ENCODE results near the gene TMEM92.

TMEM92 gene

DNA sequence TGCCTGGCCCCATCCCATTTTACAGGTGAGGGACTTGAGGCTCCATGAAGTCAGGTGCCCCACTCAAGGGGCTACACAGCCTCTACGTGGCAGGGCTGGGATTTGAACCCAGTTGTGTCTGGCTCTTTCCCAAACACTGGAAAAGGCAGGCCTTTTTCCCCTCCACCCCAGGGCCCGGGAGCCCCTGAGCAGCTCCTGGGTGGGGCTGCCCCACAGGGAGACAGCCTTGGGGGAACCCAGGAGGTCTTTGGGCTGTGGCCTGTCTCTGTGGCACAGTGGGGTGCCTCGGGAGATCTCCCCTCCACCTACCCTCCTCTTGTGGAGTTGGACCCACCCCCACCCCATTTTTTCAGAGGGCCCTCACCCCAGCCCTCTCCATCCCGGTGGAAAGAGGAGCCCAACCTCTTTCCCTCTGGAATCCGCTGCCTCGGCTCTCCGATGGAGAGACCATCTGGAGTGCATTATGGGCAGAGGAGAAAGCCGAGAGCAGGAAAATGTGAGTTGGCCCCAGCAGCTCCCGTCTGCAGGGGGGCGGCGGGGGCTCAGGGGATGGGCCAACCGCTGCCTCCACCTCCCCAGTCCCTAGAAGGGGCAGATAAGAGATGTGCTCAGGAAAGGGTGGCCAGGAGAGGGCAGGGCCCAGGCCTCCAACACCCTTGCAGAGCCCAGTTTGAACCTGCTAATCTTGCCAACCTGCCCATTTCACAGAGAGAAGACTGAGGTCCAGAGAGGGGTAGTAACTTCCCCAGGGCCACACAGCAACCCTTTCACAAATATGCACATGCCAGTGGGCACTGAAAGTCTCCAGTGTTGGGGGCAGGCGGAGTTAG is 15.4 kb upstream of the TMEM92 start:
- peak; percentile 69 for DNase-seq (ENCODE audit: extremely low read depth, low read depth)
- TF ChIP-seq, protein P1, sequence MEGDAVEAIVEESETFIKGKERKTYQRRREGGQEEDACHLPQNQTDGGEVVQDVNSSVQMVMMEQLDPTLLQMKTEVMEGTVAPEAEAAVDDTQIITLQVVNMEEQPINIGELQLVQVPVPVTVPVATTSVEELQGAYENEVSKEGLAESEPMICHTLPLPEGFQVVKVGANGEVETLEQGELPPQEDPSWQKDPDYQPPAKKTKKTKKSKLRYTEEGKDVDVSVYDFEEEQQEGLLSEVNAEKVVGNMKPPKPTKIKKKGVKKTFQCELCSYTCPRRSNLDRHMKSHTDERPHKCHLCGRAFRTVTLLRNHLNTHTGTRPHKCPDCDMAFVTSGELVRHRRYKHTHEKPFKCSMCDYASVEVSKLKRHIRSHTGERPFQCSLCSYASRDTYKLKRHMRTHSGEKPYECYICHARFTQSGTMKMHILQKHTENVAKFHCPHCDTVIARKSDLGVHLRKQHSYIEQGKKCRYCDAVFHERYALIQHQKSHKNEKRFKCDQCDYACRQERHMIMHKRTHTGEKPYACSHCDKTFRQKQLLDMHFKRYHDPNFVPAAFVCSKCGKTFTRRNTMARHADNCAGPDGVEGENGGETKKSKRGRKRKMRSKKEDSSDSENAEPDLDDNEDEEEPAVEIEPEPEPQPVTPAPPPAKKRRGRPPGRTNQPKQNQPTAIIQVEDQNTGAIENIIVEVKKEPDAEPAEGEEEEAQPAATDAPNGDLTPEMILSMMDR (IDR thresholded peaks at IDR 0.05; ENCODE audit: low read depth, low read length) = no peak

DNA sequence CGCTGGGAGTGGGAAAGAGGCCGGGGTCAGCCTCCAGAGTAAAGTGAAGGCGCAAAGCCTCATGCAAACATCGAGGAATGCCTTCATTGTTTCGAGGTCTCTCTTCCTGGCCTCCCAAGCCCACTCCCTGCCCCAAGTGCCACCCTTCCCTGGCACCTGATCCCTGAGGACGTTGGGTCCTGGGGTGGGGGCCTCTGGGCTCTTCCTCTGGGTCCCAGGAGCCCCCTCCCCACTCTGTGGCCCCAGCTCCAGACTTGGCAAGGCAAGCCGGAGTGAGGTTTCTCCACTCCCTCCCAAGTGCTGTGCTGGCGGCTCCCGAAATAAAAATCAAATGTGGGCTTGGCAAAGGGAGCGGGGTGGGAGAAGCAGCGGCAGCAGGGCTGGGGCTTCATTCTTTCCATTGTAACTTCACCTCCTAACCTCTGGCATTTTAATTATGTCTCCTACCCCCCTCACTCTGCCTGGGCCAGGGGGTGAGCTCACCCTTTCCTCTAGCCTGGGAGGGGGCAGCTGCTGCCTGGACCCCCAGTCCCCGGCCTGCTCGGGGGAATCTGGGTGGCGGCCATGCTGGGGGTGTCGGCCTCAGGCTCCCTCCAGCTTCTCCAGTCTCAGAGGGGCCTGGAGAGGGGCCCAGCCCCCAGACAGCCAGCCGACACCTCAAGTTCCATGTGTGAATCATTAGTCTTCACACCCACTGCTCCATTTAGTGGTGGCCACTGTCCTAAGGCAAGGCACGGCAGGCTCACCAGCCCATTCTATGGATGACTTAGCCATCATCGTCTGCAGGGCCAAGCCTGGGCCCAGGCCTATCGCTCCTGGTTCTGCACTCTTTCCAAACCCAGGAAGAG is 14.6 kb upstream of the TMEM92 start:
- DNase-seq (ENCODE audit: extremely low read depth, low read depth) = no peak
- TF ChIP-seq, protein P1 (IDR thresholded peaks at IDR 0.05; ENCODE audit: low read depth, low read length) = no peak

DNA sequence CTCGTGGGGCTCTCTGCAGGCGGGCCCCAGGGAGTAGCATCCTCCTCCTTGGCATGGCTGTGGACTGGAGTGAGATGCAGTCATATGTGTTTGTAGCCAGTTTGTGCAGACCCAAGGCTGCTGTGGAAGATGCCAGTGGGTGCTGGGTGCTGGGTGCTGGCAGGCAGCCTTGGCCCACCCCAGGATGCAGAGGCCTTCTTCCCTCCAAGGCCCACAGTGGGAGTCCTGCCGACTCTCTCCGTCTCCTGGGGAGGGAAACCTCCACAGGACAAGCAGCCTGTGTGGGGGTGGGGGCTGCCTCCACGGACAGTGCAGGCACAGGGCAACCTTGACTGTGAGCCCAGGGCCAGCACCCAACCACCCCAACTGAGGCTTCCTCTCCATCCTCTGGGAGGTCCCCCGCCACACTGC is 13.8 kb upstream of the TMEM92 start:
- TF ChIP-seq, protein P1 (IDR thresholded peaks at IDR 0.05; ENCODE audit: low read depth, low read length) = no peak
- no peak for DNase-seq (ENCODE audit: extremely low read depth, low read depth)

DNA sequence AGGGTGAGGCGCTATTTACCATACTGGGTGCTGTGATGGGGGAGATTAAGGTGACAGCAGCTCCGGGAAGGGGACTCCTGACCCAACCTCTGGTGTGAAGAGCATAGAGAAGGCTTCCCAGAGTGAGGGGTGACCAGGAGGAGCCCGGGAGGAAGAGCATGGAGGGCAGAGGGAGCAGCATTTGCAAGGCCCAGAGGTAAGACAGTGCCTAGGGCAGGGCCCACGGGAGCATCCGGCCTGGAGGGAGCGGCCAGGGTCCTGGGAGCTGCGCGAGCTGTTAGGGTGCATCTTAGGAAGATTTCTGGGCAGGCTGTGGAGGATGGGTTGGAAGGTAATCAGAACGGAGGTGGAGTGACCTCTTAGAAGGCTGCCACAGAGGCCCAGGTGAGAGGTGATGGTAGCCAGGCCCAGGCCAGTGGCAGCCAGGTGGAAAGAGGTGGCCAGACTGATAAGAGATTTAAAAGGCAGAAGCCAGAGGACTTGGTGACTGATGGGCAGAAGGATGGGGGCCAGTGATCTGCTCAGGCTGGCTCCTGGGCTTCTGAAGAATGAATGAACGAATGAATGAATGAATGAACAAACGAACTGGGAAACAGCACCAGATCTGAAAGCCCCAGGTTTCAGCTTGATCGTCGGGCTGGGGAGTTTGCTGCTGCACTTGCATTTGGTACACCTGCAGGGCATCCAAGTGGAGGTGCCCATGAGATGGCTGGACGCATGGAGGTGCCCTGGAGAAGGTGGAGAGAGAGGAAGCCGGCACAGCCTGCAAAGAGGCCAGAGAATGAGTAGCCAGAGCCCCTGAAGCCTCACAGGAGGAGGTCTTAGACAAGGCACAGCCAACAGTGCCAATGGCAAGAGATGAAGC is 13.0 kb upstream of the TMEM92 start:
- TF ChIP-seq, protein P1 (IDR thresholded peaks at IDR 0.05; ENCODE audit: low read depth, low read length) = no peak
- DNase-seq (ENCODE audit: extremely low read depth, low read depth) = no peak

DNA sequence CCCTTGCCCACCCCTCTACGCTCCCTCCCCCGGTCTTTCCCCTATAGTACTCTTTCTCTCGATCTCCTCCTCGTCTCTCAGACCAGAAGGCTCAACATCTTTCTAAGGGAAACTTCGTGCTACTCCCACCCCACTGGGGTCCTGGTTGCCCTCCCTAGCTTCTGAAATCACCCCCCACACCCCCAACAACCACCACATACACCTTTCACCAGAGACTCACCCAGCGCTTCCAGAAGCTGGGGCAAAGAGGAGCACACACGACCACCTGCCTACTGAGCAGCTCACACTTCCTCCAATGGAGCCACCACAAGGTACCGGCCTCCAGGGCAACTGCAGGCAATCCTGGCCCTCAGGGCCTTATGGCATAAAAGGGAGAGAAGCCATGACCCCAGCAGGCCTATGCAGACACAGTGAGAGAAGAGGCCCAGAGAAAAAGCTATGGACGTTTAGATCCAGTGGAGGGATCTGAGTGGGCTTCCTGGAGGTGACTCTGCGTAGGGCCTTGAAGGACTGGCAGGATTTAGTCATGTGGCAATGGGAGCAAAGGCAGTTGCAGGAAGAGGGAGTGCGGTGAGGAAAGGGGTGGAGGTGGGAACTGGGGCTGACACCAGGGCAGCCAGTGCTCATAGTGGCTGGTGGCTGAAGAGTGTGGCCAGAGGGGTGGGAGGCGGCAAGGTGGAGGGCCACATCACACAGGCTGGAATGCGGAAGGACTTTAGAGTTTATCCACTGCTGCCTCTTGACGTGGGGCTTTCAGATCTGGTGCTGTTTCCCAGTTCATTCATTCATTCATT is 12.1 kb upstream of the TMEM92 start:
- TF ChIP-seq, protein P1 (IDR thresholded peaks at IDR 0.05; ENCODE audit: low read depth, low read length) = no peak
- no peak for DNase-seq (ENCODE audit: extremely low read depth, low read depth)

DNA sequence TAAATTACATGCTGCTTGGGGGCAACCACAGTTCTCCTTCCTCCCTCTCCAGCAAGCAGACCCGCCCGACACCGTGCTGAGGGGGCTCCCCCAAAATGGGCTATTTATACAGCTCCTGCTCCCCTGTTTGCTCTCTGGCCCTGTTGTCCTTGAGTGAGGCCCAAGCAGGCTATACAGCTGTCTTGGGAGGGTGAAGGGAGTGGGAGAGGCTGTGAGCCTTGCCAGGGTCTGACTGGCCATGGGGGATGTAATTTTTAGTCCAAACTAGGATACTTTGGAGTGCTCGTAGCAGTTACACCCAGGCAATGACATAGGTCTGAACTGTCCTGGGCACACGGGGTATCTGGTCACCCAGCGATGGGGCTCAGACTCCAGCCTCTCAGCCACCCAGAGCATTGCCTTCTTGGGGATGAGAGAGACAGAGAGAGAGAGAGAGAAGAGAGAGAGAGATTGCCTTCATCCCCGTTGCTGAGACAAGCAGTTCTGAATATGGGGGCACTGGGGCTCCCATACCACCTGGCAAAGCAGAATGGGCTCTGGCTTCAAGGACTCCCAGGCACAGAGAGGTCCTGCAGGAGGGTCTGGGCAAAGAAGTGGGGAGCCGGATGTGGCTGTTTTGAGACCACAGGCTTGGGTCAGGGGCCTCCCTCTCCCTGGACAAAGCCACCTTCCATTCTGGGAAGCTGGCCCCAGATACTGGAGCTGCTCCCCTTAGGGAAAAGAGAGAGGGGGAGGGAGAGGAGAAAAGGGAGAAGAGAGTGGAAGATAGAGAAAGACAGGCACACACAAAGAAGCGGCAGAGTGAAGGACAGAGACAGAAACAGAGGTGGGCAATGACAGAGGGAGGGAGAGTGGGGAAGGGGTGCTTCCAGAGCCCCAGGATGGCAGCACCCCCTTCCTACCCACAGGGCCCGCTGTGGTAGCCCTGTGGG is 10.7 kb upstream of the TMEM92 start:
- no peak for DNase-seq (ENCODE audit: extremely low read depth, low read depth)
- TF ChIP-seq, protein P1 (IDR thresholded peaks at IDR 0.05; ENCODE audit: low read depth, low read length) = no peak

All from AG09319 (cell line).